ENCODE data around the gene IL4R.

Gene IL4R

GRCh38 chr16:27303256-27304100 is 10.3 kb upstream of the IL4R start:
- peaks cover 33% of the 10 kb centered on the region for H3K4me1 Mint-ChIP-seq (ENCODE audit: low read depth)
- peaks cover 4% of the 10 kb centered on the region for H3K9me3 Mint-ChIP-seq
- H3K36me3 Mint-ChIP-seq (ENCODE audit: low read depth): no peaks in the 10 kb centered on the region
- H3K27ac Mint-ChIP-seq: peak overlapping the region; percentile 8
- no peaks in the 10 kb centered on the region for H3K27me3 Mint-ChIP-seq
- H3K4me3 Mint-ChIP-seq: no peak overlapping the region

- H3K36me3 Mint-ChIP-seq (ENCODE audit: low read depth): no peaks in the 10 kb centered on the region
- no peak overlapping the region for H3K4me3 Mint-ChIP-seq
- H3K9me3 Mint-ChIP-seq: peaks cover 4% of the 10 kb centered on the region
- H3K4me1 Mint-ChIP-seq (ENCODE audit: low read depth): peaks cover 31% of the 10 kb centered on the region
- no peaks in the 10 kb centered on the region for H3K27me3 Mint-ChIP-seq
- no peak overlapping the region for H3K27ac Mint-ChIP-seq
These were observed 9.7 kb upstream of the IL4R start for GRCh38 chr16:27304102-27304501.

GRCh38 chr16:27304881-27305745 is 8.7 kb upstream of the IL4R start:
- no peaks in the 10 kb centered on the region for H3K27me3 Mint-ChIP-seq
- H3K4me1 Mint-ChIP-seq (ENCODE audit: low read depth): peaks cover 26% of the 10 kb centered on the region
- H3K27ac Mint-ChIP-seq: no peak overlapping the region
- no peak overlapping the region for H3K4me3 Mint-ChIP-seq
- H3K9me3 Mint-ChIP-seq: peaks cover 4% of the 10 kb centered on the region
- no peaks in the 10 kb centered on the region for H3K36me3 Mint-ChIP-seq (ENCODE audit: low read depth)

GRCh38 chr16:27305839-27306442 is 7.8 kb upstream of the IL4R start:
- H3K4me3 Mint-ChIP-seq: no peak overlapping the region
- no peaks in the 10 kb centered on the region for H3K27me3 Mint-ChIP-seq
- no peaks in the 10 kb centered on the region for H3K36me3 Mint-ChIP-seq (ENCODE audit: low read depth)
- H3K4me1 Mint-ChIP-seq (ENCODE audit: low read depth): peaks cover 32% of the 10 kb centered on the region
- peaks cover 4% of the 10 kb centered on the region for H3K9me3 Mint-ChIP-seq
- H3K27ac Mint-ChIP-seq: peak overlapping the region; percentile 72

GRCh38 chr16:27308792-27309191 is 5.0 kb upstream of the IL4R start:
- no peaks in the 10 kb centered on the region for H3K27me3 Mint-ChIP-seq
- H3K4me3 Mint-ChIP-seq: no peak overlapping the region
- H3K36me3 Mint-ChIP-seq (ENCODE audit: low read depth): no peaks in the 10 kb centered on the region
- H3K27ac Mint-ChIP-seq: no peak overlapping the region
- peaks cover 4% of the 10 kb centered on the region for H3K9me3 Mint-ChIP-seq
- peaks cover 49% of the 10 kb centered on the region for H3K4me1 Mint-ChIP-seq (ENCODE audit: low read depth)

GRCh38 chr16:27310576-27311447 is 3.0 kb upstream of the IL4R start:
- Mint-ChIP-seq H3K9me3 (peaks cover 3% of the 10 kb centered on the region), H3K4me1 (ENCODE audit: low read depth) (peaks cover 44% of the 10 kb centered on the region), H3K27me3 (no peaks in the 10 kb centered on the region), H3K27ac (no peak overlapping the region), H3K36me3 (ENCODE audit: low read depth) (peaks cover 15% of the 10 kb centered on the region), H3K4me3 (no peak overlapping the region)

GRCh38 chr16:27311448-27311830 is 2.3 kb upstream of the IL4R start:
- Mint-ChIP-seq H3K9me3 (no peaks in the 10 kb centered on the region), H3K27ac (no peak overlapping the region), H3K4me1 (ENCODE audit: low read depth) (peaks cover 48% of the 10 kb centered on the region), H3K27me3 (no peaks in the 10 kb centered on the region), H3K4me3 (no peak overlapping the region), H3K36me3 (ENCODE audit: low read depth) (peaks cover 21% of the 10 kb centered on the region)

GRCh38 chr16:27311897-27312303 is 1.9 kb upstream of the IL4R start:
- H3K27ac Mint-ChIP-seq: peak overlapping the region; percentile 26
- no peaks in the 10 kb centered on the region for H3K27me3 Mint-ChIP-seq
- peak overlapping the region; percentile 24 for H3K4me3 Mint-ChIP-seq
- peaks cover 26% of the 10 kb centered on the region for H3K36me3 Mint-ChIP-seq (ENCODE audit: low read depth)
- H3K4me1 Mint-ChIP-seq (ENCODE audit: low read depth): peaks cover 52% of the 10 kb centered on the region
- H3K9me3 Mint-ChIP-seq: no peaks in the 10 kb centered on the region

GRCh38 chr16:27312580-27313421 is 973 bp upstream of the IL4R start:
- Mint-ChIP-seq H3K4me1 (ENCODE audit: low read depth) (peaks cover 61% of the 10 kb centered on the region), H3K27me3 (no peaks in the 10 kb centered on the region), H3K27ac (peak overlapping the region; percentile 91), H3K9me3 (no peaks in the 10 kb centered on the region), H3K36me3 (ENCODE audit: low read depth) (peaks cover 35% of the 10 kb centered on the region), H3K4me3 (peak overlapping the region; percentile 87)

GRCh38 chr16:27314161-27314723 is 468 bp downstream of the IL4R start:
- H3K27me3 Mint-ChIP-seq: no peaks in the 10 kb centered on the region
- peaks cover 76% of the 10 kb centered on the region for H3K4me1 Mint-ChIP-seq (ENCODE audit: low read depth)
- H3K36me3 Mint-ChIP-seq (ENCODE audit: low read depth): peaks cover 49% of the 10 kb centered on the region
- peak overlapping the region; percentile 99 for H3K4me3 Mint-ChIP-seq
- H3K9me3 Mint-ChIP-seq: no peaks in the 10 kb centered on the region
- H3K27ac Mint-ChIP-seq: peak overlapping the region; percentile 100

- Mint-ChIP-seq H3K9me3 (no peaks in the 10 kb centered on the region), H3K4me1 (ENCODE audit: low read depth) (peaks cover 83% of the 10 kb centered on the region), H3K27me3 (no peaks in the 10 kb centered on the region), H3K36me3 (ENCODE audit: low read depth) (peaks cover 57% of the 10 kb centered on the region), H3K27ac (peak overlapping the region; percentile 100), H3K4me3 (peak overlapping the region; percentile 99)
These were observed 1.2 kb downstream of the IL4R start for GRCh38 chr16:27314986-27315332.

- Mint-ChIP-seq H3K27ac (peak overlapping the region; percentile 100), H3K9me3 (no peaks in the 10 kb centered on the region), H3K27me3 (no peaks in the 10 kb centered on the region), H3K36me3 (ENCODE audit: low read depth) (peaks cover 62% of the 10 kb centered on the region), H3K4me1 (ENCODE audit: low read depth) (peaks cover 84% of the 10 kb centered on the region), H3K4me3 (peak overlapping the region; percentile 99)
These were observed 1.7 kb downstream of the IL4R start for GRCh38 chr16:27315333-27316037.
